NCI-H1436 treated with DMSO at 0.1 percent for 48 hours (cell line): Measurements from ENCODE around the gene KBTBD2.
A peak's percentile ranks its signal among the peaks of the same experiment; 100 is the strongest.
"Not testable (repeated sequence)": the region's sequence is repeated elsewhere in the genome, so short reads cannot be mapped to it uniquely, and the experiment has no call there.

Source experiments
- DNase-seq: peaks from one replicate; lab custom pipeline; 2025; lab: John Stamatoyannopoulos, UW

The KBTBD2 gene

DNA sequence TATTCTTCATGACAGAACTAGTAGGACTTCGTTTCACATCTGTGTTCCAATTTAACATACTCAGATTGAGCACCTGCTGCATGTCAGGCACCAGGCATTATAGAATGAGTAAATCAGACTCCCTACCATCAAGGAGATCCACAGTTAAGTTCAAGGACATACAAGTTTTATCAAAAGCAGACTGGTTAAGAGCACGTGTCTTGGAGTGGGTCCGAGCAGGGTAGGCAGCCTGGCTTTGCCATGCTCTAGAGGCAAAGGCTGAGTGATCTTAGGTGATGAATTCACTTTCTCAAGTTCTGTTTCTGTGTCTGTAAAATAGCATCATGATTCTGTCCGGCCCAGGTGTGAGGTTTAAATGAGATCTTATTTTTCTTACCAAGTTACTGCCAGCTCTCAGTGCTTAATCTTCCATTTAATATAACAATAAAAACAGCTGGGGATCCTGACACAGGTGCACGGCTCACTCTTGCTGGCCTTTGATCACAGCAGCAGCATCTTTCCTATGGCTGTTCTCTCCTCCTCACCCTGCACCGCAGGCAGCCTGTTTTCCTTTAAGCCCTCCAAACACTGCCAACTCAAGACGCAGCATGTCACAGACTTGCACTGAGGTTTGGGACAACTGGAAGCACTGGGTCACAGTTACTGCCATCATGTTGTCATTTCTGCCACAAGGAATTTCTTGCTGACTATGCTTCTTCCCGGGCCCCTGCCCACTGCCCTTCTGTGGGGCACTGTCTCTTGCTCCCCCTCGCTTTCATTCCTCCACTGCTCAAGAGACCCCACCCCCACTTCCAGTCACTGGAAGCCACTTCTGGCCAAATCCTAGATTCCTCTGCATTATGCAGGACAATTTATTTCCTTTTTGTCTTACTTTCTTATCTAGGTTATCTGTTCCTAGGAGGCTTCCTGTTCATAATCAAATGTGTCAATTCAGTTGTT is 35.5 kb downstream of the KBTBD2 start:
- DNase-seq, result not testable (repeated sequence)

DNA sequence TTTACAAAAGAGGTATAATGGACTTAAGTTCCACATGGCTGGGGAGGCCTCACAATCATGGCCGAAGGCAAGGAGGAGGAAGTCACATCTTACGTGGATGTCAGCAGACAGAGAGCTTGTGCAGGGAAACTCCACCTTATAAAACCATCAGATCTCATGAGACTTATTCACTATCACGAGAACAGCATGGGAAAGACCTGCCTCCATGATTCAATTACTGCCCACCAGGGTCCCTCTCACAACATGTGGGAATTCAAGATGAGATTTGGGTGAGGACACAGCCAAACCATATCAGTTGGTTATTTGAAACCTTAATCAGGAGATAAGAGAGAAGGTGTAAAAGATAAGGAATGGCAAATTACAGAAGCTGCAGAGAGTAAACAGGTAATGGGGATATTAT is 40.9 kb downstream of the KBTBD2 start:
- not testable (repeated sequence) for DNase-seq

DNA sequence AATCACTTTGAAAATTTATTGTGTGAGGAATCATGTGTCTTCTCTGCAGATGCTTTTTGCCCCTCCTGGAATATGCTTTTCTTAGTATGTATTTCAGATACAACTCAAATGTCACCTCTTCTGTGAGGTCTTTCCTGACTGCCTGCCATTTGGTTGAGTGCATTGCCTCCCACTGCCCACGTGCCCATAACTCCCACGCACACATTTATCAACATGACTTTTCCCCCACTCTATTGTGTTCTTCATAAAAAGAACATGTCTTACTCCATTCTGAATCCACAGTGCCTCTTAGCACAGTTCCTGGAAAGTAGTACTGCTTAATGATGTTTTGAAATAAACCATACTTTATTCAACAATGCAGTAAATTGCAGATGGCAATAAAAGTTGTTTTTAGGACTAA is 42.9 kb downstream of the KBTBD2 start:
- DNase-seq, result not testable (repeated sequence)

DNA sequence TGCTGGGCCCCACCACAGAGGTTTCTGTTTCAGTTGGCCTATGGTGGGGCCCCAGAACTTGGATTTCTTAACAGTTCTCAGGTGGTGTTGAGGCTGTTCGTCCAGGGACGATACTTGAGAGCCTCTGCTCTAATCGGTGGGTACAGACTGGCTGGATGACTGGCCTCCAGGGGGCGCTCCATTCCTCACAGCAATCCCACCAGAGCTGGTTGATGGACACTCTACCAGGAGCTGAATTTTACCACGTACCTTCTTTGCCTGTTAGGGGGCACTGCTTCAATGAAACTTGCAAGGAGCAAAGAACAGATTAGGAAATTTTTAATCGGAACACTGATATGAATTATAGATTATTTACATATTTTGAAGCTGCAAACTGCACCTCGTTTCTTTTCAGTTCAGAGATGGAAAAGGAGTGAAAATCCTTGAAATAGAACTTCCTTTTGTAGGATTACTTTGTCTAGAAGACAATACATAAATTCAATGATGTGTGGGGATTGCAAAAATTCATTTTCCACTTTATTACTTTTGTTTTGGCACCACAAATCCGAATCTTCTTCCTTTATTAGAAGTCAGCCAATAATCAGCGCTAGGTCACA is 44.8 kb downstream of the KBTBD2 start:
- DNase-seq, result peak; percentile 28

DNA sequence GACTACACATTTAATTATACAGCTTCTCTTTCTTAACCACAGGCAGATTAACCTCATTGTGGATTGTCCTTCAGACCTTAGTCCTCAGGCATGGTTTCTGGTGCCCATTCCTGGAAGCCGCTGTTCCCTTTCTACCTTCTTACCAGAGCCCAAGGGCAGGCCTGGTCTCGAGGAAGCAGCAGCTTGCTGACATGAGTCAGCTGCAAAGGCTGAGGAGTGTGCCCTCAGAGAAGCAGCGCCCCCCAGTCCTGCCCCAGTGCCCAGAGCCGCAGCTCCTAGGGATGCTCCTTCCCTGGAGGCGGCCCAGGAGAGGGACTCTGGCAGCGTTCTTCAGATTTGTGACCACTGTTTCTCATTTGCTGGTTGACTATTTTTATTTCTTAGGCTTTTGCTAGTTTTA is 46.8 kb downstream of the KBTBD2 start:
- not testable (repeated sequence) for DNase-seq

DNA sequence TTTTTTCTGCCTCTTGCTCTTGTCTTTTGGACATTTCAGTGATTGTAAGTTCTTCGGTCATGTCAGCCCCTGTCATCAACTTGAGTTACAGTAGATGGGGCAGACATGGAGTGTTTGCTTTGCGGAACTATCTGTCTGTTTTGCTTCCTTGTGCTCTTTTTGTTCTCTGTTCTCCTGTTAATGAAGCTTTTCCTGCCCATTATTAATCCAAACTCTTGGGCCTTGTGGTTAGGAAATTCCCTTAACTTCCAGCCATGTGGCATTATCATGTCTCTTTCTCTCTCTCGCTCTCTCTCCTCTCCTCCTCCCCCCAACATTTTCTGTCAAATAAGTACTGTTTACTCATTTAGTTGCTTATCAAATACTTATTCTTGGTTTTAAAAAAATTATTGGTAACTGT is 47.8 kb downstream of the KBTBD2 start:
- DNase-seq, result not testable (repeated sequence)

DNA sequence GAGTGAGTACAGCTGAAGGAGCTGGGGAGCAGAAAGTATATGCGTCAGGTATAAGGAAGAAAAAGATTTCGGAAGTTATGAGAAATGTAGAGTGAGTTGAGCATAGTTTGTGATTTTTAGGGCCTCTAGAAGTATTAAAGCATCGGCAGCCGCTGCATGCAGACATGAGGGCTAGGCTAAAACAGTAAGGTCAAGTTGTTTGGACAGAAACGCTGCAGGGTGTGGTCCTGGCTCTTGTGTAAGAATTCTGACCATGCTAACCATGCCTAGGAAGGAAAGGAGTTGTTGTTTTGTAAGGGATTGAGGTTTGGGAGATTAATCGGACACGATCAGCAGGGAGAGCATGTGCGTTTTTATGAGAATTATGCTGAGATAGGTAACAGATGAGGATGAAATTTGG is 51.7 kb downstream of the KBTBD2 start:
- DNase-seq, result not testable (repeated sequence)

DNA sequence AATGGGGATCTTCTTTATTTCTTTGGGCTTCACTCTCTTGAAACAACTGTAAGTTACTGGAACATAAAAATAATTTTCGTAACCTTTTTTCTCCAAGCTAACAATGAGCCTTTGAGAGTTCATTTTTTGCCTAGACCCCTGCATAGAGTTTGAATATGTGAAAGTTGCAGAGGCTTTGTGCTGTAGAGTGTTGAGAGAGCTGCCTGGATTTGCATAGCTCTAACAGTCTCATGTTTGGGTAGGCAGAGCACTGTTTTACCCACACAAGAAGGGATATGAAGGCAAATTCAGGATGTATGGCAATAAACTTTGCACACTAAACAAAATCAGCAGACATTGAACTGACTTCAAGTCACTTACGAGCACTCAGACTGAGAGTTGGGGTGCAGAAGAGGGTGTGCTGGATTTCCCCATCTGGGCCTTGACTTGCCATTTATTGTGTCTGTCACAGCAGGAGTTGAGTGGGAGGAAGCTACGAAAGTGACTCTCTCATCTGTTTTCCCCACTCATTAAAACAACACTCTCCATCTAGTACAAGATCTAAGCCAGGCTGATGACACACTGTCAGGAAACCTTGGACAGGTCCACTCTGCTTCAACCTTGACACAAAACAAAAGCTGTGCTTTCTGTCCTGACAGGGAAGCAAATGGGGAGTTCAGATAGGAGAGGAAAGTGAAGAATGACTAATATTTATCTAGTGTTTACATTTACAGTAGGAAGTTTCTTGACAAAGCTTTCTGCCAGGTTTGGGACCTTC is 62.4 kb downstream of the KBTBD2 start:
- not testable (repeated sequence) for DNase-seq
